ENCODE data around the gene SEPTIN6.

DNA sequence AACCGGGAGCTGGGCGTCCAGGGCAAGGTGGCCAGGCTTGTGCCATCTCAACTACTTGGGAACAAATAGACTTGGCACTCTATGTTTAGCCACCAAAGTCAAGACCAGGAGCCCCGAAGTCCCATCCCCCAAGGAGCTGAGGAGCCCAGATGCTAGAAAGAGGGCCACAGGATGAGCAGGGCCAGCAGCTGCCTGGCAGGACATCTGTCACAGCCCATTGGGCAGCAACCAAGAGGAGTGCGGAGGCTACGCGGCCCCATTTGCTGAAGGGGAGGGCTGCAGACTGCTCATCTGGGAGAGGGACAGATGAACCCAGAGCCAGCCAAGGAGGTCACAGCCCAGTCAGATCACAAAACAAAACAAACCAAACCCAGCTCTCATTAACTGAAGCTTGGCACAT is 42.5 kb upstream of the SEPTIN6 start:
- TF ChIP-seq POLR2A (IDR thresholded peaks at IDR 0.05; ENCODE audit: low read depth, low read length) = no peak
- TF ChIP-seq POLR2AphosphoS5 (IDR thresholded peaks at IDR 0.05; ENCODE audit: low read depth, low read length) = no peak

Measured in GM12891 (cell line).